ENCODE measurements around the gene RABGEF1.

DNA sequence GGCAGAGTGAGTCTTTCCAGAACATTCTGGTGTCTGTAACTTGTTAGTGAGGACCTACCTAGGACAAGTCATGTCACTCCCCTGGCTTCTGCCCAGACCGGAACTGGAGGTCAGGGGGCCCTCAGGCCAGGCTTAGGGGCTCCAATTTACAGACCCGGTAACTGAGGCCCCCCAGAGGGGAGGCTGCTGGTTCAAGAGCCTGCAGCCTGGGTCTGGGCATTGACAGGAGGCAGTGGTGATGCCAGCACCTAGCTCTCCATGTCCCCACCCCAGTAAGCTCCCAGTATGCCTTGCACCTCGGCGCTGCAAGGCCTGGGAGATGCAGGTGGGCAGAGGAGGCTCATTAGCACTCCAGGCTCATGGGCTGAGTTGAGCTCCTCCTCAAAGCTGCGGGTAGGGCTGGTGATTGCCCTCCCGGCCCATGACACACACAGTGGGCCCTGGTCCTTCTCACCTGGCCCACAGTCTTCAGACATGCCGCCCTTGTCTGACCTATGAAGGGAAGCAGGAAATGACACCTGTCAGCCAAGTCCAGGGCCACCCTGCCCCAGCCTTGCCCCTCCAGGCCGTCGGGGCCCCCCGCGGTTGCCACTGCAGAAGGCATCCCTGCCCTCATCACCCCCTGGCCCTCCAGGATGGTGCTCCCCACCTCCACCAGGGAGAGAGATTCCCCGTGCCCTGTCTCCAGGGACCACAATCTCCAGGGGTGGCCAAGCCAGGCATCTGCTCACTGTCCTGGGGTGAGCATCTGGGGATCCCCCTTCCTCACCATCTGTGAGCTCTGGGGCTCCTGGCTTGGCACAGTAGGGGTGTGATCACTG, 92.2 kb downstream of the RABGEF1 start:
- TF ChIP-seq POLR2AphosphoS5 (IDR thresholded peaks at IDR 0.05; ENCODE audit: low read depth, low read length) (no peak), POLR2A (IDR thresholded peaks at IDR 0.05; ENCODE audit: low read depth, low read length) (no peak), TAF1 (IDR thresholded peaks at IDR 0.05; ENCODE audit: low read depth, low read length) (no peak), SPI1 (IDR thresholded peaks at IDR 0.05; ENCODE audit: low read depth, low read length) (no peak), POU2F2 (IDR thresholded peaks at IDR 0.05; ENCODE audit: low read depth, low read length) (no peak)

Data from GM12891 (cell line).